GM23338 (cell line): ENCODE data around the gene GPSM1. TPM values are rescaled to one million over a fixed set of nuclear protein-coding genes. Genes with fewer than 3 reads are reported as not detected.

Experiments
- CREB1 ChIP-seq: fragments of 250-450 bp; sonication (Bioruptor Pico); IDR thresholded peaks from 2 replicates; pipeline ENCODE4 v1.5.0; 2020; ENCODE audit warnings: low read depth, mild to moderate bottlenecking, moderate library complexity
- EZH2phosphoT487 ChIP-seq: fragments of 200-600 bp; sonication (generic); IDR thresholded peaks from one replicate; pipeline ENCODE4 v1.8.1; 2018; ENCODE audit warnings: antibody characterized with exemption; ENCODE audit not compliant: unreplicated experiment
- NANOG ChIP-seq: IDR thresholded peaks from 2 replicates; pipeline ENCODE4 v1.6.1; 2016; ENCODE audit warnings: antibody characterized with exemption, borderline replicate concordance
- REST ChIP-seq: IDR thresholded peaks from one replicate; pipeline ENCODE4 v1.6.1; 2018; ENCODE audit warnings: antibody characterized with exemption; ENCODE audit not compliant: unreplicated experiment
- STAT1 ChIP-seq: IDR thresholded peaks from one replicate; pipeline ENCODE4 v1.6.1; 2016; ENCODE audit warnings: antibody characterized with exemption; ENCODE audit not compliant: unreplicated experiment
- ZNF114 ChIP-seq: fragments of 250-450 bp; sonication (Bioruptor Pico); IDR thresholded peaks from 2 replicates; pipeline ENCODE4 v1.5.0; 2020; ENCODE audit warnings: mild to moderate bottlenecking, moderate library complexity
- ZNF331 ChIP-seq: fragments of 250-450 bp; sonication (Bioruptor Pico); IDR thresholded peaks from 2 replicates; pipeline ENCODE4 v1.5.0; 2020; ENCODE audit warnings: low read depth, mild to moderate bottlenecking, moderate library complexity
- ZNF462 ChIP-seq: fragments of 250-450 bp; sonication (Bioruptor Pico); IDR thresholded peaks from 2 replicates; pipeline ENCODE4 v1.5.0; 2020; ENCODE audit warnings: mild to moderate bottlenecking, moderate library complexity
- polyA plus RNA-seq: library from polyadenylated mRNA; unstranded; fragments of >200 nt; fragmentation: Nextera tagmentation; extraction: Ambion mirVana; gene quantifications from 2 replicates; pipeline ENCODE4 v1.2.1, GENCODE V29; 2016
- total RNA-seq: library from RNA; depleted of rRNA; stranded (reverse); fragments of >200 nt; shearing (Covaris generic); gene quantifications from 2 replicates; pipeline ENCODE4 v1.2.3, GENCODE V29; 2014

The GPSM1 gene
- total and polyA plus RNA-seq, 2 experiments from 2014 or later: 4.8 to 23.2 TPM

DNA sequence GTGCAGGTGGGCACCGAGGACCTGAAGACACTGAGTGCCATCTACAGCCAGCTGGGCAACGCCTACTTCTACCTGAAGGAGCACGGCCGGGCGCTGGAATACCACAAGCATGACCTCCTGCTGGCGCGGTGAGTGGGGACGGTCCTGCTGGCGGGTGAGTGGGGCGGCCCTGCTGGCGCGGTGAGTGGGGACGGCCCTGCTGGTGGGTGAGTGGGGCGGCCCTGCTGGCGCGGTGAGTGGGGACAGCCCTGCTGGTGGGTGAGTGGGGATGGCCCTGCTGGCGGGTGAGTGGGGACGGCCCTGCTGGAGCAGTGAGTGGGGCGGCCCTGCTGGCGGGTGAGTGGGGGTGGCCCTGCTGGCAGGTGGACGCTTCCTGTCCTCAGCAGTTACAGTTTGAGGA is 7.2 kb downstream of the GPSM1 start (continued):
- TF ChIP-seq ZNF462 (CRISPR knock-in tag) (no peak), EZH2phosphoT487 (no peak), CREB1 (CRISPR knock-in tag) (no peak), ZNF114 (CRISPR knock-in tag) (no peak), NANOG (no peak), STAT1 (no peak), REST (no peak), ZNF331 (CRISPR knock-in tag) (no peak)
